GM18511 (cell line): ENCODE results near the gene VPS29.

Experiments
- ATAC-seq: cut with Tn5 transposase; IDR thresholded peaks from one replicate; pipeline ENCODE4 v1.9.1; 2021; ENCODE audit warnings: mild to moderate bottlenecking, moderate library complexity; ENCODE audit not compliant: unreplicated experiment

VPS29 gene

GRCh38 chr12:110451263-110451662 lies 50.6 kb downstream of the VPS29 start:
- no peak for ATAC-seq

GRCh38 chr12:110449799-110450497 lies 52.0 kb downstream of the VPS29 start, which contains the start of gene ARPC3:
ARPC3 (minus strand) TSS chr12:110450337; CDS start chr12:110450260, 77 bp downstream.
- peak; percentile 93 for ATAC-seq

- no peak for ATAC-seq
Measured at GRCh38 chr12:110444455-110444854, 57.5 kb downstream of the VPS29 start.
